NCI-H526 treated with DMSO at 0.1 percent for 48 hours (cell line): ENCODE data around the gene MAPRE2.

Source experiments
- DNase-seq: peaks from one replicate; lab custom pipeline; 2025; lab: John Stamatoyannopoulos, UW

Gene MAPRE2

GRCh38 chr18:35040988-35041814 lies at the start of gene MAPRE2:
MAPRE2 (plus strand) TSS chr18:35041413; CDS start chr18:35041540, 127 bp downstream.
- DNase-seq = peak; percentile 96

GRCh38 chr18:34991561-34991960 lies 49.7 kb upstream of the MAPRE2 start:
- no peak for DNase-seq

GRCh38 chr18:34993289-34993688 lies 47.9 kb upstream of the MAPRE2 start:
- DNase-seq = no peak

- DNase-seq = no peak
Observed at GRCh38 chr18:34995746-34996145, 45.5 kb upstream of the MAPRE2 start.

GRCh38 chr18:34998661-34999060 lies 42.6 kb upstream of the MAPRE2 start:
- no peak for DNase-seq

- no peak for DNase-seq
Observed at GRCh38 chr18:34999756-35000289, 41.4 kb upstream of the MAPRE2 start.

- no peak for DNase-seq
Observed at GRCh38 chr18:35000457-35000856, 40.8 kb upstream of the MAPRE2 start.

GRCh38 chr18:35002120-35002519 lies 39.1 kb upstream of the MAPRE2 start:
- DNase-seq = no peak

GRCh38 chr18:35005963-35006577 lies 35.1 kb upstream of the MAPRE2 start:
- peak; percentile 22 for DNase-seq

GRCh38 chr18:35010156-35010555 lies 31.1 kb upstream of the MAPRE2 start:
- DNase-seq = no peak

GRCh38 chr18:35010993-35011392 lies 30.2 kb upstream of the MAPRE2 start:
- DNase-seq = no peak

GRCh38 chr18:35019933-35020332 lies 21.3 kb upstream of the MAPRE2 start:
- no peak for DNase-seq

- DNase-seq = no peak
Observed at GRCh38 chr18:35022426-35023001, 18.7 kb upstream of the MAPRE2 start.

- no peak for DNase-seq
Observed at GRCh38 chr18:35024196-35024595, 17.0 kb upstream of the MAPRE2 start.

GRCh38 chr18:35024965-35025364 lies 16.2 kb upstream of the MAPRE2 start:
- DNase-seq = no peak

- DNase-seq = no peak
Observed at GRCh38 chr18:35026407-35027061, 14.7 kb upstream of the MAPRE2 start.

GRCh38 chr18:35027206-35027605 lies 14.0 kb upstream of the MAPRE2 start:
- no peak for DNase-seq

- no peak for DNase-seq
Observed at GRCh38 chr18:35028536-35028935, 12.7 kb upstream of the MAPRE2 start.

- no peak for DNase-seq
Observed at GRCh38 chr18:35029103-35029502, 12.1 kb upstream of the MAPRE2 start.

GRCh38 chr18:35029770-35030169 lies 11.4 kb upstream of the MAPRE2 start:
- DNase-seq = no peak

GRCh38 chr18:35030277-35030989 lies 10.8 kb upstream of the MAPRE2 start:
- DNase-seq = no peak

GRCh38 chr18:35032113-35032512 lies 9.1 kb upstream of the MAPRE2 start:
- DNase-seq = no peak
